Activated CD4-positive, alpha-beta T cell treated with anti-CD3 and anti-CD28 coated beads, Interleukin-2, amount 50 U/mL, for 48 hours (primary cell): ENCODE results near the gene KDM3A.
"Not testable (repeated sequence)": the region's sequence is repeated elsewhere in the genome, so short reads cannot be mapped to it uniquely, and the experiment has no call there.

Experiments
- DNase-seq, 2 experiments: peaks; one replicate each; pipeline ENCODE4 v3.0.0-alpha.2; 2020

Gene KDM3A

DNA sequence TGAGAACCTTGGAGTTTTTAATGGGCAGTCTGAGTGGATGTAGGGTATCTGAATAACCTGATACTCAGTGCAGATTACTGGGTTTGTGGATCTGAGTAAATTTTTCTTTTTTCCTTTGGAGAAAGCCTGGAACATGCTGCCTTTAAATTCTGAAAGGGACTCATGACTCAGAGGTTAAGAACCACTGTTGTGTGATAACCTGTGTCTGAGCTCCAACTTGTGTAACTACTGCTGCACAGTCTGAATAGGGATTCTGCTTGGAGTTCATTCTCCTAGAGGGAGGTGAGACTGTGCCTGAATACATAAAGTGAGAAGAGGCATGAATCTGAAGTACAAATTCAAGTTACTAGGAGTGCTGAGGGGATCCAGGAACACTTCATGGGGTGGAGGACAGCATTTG, 36.2 kb downstream of the KDM3A start:
- no peak for DNase-seq

GRCh38 chr2:86480105-86480504, 38.9 kb downstream of the KDM3A start:
- no peak for DNase-seq

DNA sequence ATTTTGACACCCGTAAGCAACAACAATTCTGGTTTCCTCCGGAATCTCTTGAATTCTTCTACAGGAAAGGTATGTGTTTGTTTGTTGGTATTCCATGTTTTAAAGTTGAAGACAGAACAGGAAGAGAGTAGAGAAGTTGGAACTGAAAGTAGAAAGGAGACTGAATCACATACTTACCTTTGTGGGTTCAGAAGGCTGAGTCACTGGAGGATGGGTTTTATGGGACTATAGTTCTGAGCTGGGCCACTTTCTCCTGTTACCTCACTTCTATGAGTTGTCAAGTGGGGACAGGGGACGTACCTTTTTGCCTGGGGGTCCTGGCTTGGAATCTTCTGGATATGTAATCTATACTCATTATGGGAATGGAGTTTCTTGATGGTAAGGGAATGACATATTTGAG, 40.9 kb downstream of the KDM3A start:
- DNase-seq, result no peak

GRCh38 chr2:86484385-86484784, 43.2 kb downstream of the KDM3A start:
- DNase-seq, result no peak

DNA sequence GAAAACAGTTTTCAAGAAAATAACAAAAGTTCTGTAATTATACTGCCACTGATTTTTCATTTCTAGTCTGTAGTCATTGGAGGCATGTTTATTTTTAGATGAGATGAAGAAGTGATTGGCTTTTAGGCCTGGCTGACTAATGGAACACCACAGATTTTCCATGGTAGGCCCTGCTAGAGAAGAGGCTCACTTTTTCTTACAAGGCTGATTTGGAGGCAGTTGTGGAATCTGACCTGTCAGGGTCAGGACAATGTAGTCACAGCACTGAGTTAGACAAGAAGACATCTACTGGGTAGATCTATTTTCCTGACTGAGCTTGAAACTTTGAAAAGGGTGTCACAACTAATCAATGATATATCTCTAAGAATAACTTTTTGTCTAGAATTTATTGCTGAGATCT, 43.9 kb downstream of the KDM3A start:
- no peak for DNase-seq

DNA sequence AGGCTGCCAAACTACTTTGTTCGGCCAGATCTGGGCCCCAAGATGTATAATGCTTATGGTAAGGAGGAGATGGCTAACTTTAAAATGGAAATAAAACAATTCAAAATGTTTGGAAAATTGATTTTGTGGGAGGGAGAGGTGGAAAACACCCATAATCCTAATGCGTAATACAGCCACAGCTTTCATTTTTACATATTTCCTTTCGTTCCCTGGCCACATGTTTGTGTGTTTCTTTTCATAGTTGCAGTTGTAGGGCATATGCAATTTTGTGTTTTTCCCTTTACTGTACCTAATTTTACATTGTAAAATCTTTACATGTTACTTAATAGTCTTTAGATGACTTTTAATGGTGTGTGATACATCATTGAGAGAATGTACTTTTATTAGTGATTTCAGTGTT, 44.6 kb downstream of the KDM3A start:
- no peak for DNase-seq

DNA sequence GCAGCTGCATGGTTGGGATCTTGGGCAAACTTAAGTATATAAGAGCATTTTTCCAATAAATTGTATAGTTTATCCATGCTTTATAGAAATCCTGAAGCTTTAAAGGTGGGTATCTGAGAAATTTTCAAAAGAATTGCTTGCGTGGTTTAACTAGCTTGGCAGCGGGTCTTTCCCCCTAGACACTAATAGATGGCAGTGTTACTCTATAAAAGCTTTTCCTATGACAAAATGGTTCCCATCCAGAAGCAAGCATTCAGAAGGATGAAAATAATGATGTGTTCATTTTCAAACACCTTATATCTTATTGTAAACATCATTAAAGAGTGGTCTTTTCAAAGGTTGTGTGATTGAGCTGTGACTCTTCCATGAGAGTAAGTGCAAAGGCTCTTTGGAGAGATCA, 45.9 kb downstream of the KDM3A start:
- no peak for DNase-seq

- no peak for DNase-seq
Measured at GRCh38 chr2:86488561-86489250, 47.5 kb downstream of the KDM3A start.

DNA sequence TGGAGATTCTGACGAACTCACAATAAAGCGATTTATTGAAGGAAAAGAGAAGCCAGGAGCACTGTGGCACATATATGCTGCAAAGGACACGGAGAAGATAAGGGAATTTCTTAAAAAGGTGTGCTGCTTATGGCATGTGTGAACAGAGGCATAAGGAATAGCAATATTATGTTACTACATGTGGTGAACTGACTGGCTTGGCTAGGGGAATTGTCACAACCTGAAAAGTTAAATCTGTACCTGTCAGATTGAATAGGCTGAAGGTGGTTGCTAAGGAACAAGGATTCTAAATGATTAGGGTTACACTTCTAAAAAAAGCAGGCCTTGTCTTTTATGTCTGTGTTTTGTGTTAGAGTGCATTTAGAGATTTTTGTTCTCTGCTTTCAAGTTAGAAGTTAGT, 48.4 kb downstream of the KDM3A start:
- no peak for DNase-seq

DNA sequence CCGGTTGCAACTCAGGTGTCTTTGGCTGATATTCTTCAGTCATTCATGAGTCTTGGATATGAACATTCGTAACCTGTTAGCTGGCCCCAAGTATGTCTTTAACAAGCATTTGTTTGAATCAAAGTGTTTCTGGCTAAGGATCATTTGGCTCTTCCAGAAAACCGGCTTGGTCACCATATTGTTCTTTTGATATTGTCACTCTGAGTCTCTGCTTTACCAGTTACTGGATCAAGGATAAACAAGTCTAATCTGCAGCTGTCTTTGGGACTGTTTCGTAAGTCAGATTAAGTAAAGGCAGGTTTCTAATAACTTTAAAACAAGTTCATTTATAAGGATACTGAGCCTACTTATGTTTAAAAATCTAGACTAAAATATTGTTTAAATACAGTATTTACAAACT, 49.1 kb downstream of the KDM3A start:
- DNase-seq, result no peak

- no peak for DNase-seq
Measured at GRCh38 chr2:86491088-86491487, 49.9 kb downstream of the KDM3A start.

DNA sequence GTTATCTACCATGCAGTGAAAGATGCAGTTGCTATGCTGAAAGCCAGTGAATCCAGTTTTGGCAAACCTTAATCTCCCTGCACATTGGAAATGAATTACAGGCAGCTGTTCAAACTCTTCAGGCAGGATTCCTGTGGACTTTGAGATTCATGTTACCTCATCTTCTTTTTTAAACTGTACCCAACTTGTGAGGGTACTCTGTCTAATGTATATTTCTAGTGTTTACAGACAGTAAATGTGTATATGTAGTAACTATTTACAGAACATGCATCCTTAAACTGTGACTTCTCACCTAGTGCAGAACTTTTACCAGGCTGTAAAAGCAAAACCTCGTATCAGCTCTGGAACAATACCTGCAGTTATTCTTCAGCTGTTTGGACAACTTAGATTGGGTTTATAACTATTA, 50.9 kb downstream of the KDM3A start:
- DNase-seq, result no peak

DNA sequence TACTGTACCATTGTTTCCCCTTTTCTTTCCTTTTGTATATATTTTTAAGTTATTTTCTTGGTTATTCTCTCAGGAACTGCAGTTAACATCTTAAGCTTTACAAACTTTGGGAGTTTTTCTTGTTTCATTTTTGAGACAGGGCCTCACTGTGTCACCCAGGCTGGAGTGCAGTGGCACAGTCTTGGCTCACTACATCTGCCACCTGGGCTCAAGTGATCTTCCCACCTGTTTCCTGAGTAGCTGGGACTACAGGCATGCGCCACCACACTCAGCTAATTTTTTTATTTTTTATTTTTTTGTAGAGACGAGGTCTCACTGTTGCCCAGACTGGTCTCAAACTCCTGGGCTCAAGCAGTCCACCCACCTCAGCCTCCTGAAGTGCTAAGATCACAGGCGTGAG, 55.2 kb downstream of the KDM3A start:
- DNase-seq, result not testable (repeated sequence)

GRCh38 chr2:86498468-86499260, 57.5 kb downstream of the KDM3A start:
- DNase-seq, result no peak

DNA sequence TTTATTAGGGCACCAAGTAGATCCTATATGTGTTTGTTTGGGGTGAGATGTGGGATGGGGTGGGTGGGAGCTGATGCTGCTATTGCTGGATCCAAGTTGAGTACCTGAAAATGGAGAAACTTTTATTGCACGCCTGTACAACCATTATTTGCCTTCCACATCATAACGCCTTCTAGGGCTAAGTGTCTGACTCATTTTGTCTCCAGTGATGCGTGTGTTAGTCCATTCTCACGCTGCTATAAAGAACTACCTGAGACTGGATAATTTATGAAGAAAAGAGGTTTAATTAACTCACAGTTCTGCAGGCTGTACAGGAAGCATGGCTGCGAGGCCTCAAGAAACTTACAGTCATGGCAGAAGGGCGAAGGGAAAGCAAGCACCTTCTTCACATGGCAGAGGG, 58.2 kb downstream of the KDM3A start:
- DNase-seq, result no peak

DNA sequence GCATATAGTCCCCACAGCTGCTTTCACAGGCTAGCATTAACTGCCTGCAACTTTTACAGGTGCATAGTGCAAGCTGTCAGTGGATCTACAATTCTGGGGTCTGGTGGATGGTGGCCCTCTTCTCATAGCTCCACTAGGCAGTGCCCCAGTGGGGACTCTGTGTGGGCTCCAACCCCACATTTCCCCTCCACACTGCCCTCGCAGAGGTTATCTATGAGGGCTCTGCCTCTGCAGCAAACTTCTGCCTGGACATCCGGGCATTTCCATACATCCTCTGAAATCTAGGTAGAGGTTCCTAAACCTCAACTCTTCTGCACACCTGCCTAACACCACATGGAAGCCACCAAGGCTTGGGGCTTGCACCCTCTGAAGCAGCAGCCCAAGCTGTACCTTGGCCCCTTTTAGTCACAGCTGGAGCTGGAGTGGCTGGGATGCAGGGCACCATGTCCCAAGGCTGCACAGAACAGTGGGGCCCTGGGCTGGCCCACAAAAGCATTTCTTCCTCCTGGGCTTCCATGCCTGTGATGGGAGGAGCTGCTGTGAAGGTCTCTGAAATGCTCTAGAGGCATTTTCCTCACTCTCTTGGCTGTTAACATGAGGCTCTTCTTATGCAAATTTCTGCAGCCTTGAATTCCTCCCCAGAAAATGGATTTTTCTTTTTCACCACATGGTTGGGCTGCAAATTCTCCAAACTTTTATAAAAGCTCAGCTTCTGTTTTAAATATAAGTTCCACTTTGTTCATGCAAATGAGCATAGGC, 59.3 kb downstream of the KDM3A start:
- DNase-seq, result no peak

DNA sequence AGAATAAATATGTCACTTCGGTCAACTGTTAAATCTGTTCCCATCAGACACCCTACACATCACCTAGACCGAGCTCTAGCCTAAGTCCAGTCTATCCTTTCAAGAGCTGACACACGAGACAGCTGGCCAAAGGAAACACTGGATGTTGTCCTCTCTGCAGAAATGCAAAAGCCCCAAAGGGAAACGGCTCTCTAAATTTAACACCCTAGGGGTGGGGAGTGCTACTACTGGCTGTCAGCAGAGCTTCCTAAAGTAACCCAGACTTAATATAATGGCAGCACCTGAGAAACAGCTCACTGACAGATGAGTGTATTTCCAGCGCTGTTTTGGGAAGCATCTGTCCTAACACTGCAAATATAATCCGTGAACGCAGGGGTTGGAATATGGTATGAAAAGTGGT, 66.4 kb downstream of the KDM3A start:
- no peak for DNase-seq

DNA sequence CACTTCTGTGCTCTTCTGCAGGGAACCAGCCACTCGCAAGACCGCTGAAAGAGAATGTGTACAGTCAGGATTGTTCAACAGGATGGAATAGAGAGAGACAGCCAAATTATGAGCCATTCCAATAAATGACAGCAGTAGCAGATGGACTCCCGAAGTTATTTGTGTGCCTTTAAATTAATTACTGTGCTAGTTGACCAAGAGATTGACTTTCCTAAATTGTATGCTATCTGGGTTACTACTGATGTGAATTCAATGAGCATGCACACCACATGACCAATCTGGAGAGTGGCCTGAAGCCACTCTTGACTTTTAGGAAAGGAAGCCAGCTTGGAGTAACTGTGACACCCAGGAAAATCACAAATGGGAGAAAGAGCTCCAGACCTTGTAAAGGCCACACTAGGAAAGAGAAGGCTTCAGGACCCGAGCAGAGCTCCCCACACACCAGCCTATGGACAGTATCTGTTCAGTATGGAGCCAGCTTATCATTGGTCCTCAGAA, 69.3 kb downstream of the KDM3A start:
- no peak for DNase-seq

DNA sequence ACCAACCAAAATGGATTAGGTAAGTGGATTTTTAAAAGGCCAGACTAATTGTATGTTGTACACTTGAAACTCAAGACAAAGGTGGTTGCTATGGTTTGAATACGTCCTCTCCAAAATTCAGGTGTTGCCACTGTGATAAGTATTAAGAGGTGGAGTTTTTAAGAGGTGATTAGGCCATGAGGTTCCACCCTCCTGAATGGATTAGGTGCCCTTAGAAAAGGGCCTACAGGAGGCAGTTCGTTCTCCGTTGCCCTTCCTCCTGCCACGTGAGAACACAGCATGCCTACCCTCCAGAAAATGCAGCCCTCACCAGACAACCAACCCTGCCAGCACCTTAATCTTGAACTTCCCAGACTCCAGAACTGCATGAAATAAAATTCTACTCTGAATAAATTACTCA, 70.9 kb downstream of the KDM3A start:
- no peak for DNase-seq

DNA sequence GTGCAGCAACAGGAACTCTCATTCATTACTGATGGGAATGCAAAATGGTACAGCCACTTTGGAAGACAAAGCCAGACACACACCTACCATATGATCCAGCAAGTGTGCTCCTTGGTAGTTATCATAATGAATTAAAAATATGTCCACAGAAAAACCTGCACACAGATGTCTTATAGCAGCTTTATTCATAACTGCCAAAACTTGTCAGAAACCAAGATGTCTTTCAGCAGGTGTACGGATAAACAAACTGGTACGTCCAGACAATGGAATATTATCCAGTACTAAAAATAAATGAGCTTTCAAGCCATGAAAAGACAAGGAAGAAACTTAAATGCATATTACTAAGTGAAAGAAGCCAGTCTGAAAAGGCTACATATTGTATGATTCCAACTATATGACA, 71.7 kb downstream of the KDM3A start:
- no peak for DNase-seq

DNA sequence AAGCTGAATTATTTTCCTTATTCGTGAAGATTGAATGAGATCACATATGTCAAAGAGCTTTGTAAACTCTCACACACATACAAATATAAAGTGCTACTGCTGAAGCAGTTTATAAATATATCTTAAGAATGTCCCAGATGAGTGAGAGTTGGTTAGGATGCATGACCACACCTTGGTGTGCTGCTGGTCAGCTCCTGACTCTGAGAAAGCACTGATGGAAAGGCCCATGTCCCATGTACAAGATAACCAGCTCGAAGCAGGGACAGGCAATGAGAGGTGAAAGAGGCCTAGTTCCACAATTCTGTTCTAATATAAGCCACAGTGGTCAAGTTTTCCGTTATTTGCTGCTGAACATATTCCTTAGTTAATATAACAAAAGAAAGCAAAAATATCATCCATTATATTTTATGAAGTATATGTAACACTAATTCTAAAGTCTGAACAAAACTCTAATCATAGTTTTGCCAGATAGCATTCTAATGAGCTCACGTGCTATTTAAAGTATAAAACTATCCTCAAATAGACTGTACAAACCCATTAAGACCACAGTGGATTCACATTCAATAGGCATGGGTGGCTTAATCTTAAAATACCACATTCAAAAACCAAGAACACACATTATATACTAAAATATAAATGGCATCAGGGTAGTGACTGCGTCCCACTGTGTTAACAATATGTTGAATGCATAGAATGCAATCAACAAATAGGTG, 72.9 kb downstream of the KDM3A start:
- no peak for DNase-seq

DNA sequence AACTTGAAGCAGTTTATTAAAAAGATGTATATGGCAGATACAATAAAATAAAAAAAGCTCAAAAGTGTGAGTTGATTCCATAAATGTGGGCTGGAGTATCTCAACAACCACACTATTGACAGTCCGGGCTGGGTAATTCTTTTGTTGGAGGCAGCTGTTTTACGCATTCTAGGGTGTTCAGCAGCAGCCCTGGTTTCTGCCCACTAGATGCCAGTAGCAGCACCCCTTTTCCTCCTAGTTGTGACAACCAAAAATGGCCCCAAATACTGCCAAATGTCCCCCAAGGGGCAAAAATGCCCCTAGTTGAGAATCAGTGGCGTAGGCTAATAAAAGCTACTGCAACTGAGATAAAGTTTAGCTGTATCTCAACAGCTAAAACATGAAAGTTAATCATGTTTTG, 77.3 kb downstream of the KDM3A start:
- DNase-seq, result peak in 1 of 2 experiments; percentile 9

DNA sequence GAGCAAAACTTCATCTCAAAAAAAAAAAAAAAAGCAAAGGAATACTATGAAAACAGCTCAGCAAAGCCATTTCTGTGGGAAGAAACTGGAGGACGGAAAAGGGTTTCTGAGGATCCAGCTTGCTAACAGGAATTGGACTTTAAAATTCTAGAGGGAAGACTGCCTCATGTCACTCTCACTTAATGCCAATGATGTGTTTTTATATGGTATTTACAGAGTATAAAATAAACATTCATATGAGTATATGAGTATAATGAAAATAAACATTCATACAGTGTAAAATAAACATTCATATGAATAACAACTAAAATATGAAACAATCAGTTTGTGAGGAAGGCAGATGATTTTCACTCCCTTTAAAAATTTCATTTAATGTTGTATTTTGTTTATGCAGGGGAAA, 78.2 kb downstream of the KDM3A start:
- DNase-seq, result no peak
